ENCODE results near the gene LACTB. TPM values are rescaled to one million over a fixed set of nuclear protein-coding genes. Genes with fewer than 3 reads are reported as not detected.

Gene LACTB
- total and polyA plus RNA-seq, 2 of the 13 experiments (the other 11 are each of a cell fraction or from before 2014, with no cell fraction given) = 14.8 to 23.0 TPM

DNA sequence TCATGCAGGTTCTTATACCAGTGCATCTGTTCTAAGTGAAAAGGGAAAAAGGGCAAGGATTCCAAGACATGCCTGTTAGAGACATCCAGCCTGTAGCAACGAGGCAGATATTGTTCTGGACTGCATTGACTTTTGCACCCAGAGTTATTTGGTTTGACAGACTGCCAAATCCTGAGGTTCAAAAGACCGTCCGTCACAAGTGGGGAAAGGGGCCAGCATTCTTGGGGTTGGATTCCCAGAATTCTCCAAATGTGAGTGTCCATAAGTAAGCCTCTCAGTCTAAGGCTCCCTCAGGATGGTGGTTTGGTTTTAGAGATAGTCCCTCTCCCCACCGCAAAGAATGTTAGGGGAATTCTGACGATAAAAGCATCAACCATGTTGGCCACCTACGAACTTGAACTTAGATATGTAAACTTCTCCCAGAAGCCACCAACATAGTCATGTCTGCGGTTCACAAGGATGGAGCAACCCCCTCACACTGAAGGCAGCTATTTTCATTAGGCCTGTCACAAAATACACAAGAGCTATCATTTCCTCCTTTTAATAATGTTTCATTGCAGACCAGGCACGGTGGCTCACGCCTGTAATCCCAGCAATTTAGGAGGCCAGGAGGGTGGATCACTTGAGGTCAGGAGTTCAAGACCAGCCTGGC, 13.6 kb upstream of the LACTB start (continued):
- TF ChIP-seq PAXIP1 (CRISPR knock-in tag; conservative IDR thresholded peaks at IDR 0.05) (peak; percentile 98), SMYD3 (CRISPR knock-in tag; IDR thresholded peaks at IDR 0.05) (peak; percentile 55; the same call in 1 of the 2 replicates), NR2F6 (IDR thresholded peaks at IDR 0.05) (peak; percentile 76; the same call in 1 of the 2 replicates), NR2F6 (CRISPR knock-in tag; IDR thresholded peaks at IDR 0.05) (peak; percentile 65), CBX5 (CRISPR knock-in tag; IDR thresholded peaks at IDR 0.05; ENCODE audit: borderline replicate concordance) (peak; percentile 38; the same call in 1 of the 2 replicates), BHLHE40 (IDR thresholded peaks at IDR 0.05; ENCODE audit: low read length) (peak; percentile 60), CBX1 (IDR thresholded peaks at IDR 0.05; ENCODE audit: low read depth) (no peak), ZFYVE20 (CRISPR knock-in tag; IDR thresholded peaks at IDR 0.05; ENCODE audit: borderline replicate concordance, low read depth) (no peak), TEAD3 (CRISPR knock-in tag; optimal IDR thresholded peaks at IDR 0.05; ENCODE audit: borderline replicate concordance) (peak; percentile 99), RFXAP (CRISPR knock-in tag; IDR thresholded peaks at IDR 0.05; ENCODE audit: borderline replicate concordance) (peak; percentile 44; the same call in 1 of the 2 replicates), ZFX (CRISPR knock-in tag; IDR thresholded peaks at IDR 0.05; ENCODE audit: low read depth) (0 out of 2 replicates have a peak, but pooled peaks have one; percentile 42), SAP130 (CRISPR knock-in tag; IDR thresholded peaks at IDR 0.05; ENCODE audit: low read depth) (peak; percentile 81), ZNF792 (CRISPR knock-in tag; IDR thresholded peaks at IDR 0.05) (peak; percentile 84), NFYC (CRISPR knock-in tag; IDR thresholded peaks at IDR 0.05) (no peak), ZNF3 (CRISPR knock-in tag; IDR thresholded peaks at IDR 0.05) (no peak), ZFP37 (CRISPR knock-in tag; IDR thresholded peaks at IDR 0.05; ENCODE audit: borderline replicate concordance) (no peak), ZNF672 (CRISPR knock-in tag; IDR thresholded peaks at IDR 0.05) (no peak), ARNTL (CRISPR knock-in tag; IDR thresholded peaks at IDR 0.05) (0 out of 2 replicates have a peak, but pooled peaks have one; percentile 51), KDM4B (CRISPR knock-in tag; IDR thresholded peaks at IDR 0.05) (0 out of 2 replicates have a peak, but pooled peaks have one; percentile 20), ZSCAN9 (CRISPR knock-in tag; IDR thresholded peaks at IDR 0.05; ENCODE audit: borderline replicate concordance) (0 out of 2 replicates have a peak, but pooled peaks have one; percentile 48), MAZ (IDR thresholded peaks at IDR 0.05; ENCODE audit: borderline replicate concordance, low read depth, low read length) (peak; percentile 22; the same call in 1 of the 2 replicates), MAZ (CRISPR knock-in tag; IDR thresholded peaks at IDR 0.05; ENCODE audit: low read depth) (0 out of 2 replicates have a peak, but pooled peaks have one; percentile 33)
- TF ChIP-seq, protein P1, sequence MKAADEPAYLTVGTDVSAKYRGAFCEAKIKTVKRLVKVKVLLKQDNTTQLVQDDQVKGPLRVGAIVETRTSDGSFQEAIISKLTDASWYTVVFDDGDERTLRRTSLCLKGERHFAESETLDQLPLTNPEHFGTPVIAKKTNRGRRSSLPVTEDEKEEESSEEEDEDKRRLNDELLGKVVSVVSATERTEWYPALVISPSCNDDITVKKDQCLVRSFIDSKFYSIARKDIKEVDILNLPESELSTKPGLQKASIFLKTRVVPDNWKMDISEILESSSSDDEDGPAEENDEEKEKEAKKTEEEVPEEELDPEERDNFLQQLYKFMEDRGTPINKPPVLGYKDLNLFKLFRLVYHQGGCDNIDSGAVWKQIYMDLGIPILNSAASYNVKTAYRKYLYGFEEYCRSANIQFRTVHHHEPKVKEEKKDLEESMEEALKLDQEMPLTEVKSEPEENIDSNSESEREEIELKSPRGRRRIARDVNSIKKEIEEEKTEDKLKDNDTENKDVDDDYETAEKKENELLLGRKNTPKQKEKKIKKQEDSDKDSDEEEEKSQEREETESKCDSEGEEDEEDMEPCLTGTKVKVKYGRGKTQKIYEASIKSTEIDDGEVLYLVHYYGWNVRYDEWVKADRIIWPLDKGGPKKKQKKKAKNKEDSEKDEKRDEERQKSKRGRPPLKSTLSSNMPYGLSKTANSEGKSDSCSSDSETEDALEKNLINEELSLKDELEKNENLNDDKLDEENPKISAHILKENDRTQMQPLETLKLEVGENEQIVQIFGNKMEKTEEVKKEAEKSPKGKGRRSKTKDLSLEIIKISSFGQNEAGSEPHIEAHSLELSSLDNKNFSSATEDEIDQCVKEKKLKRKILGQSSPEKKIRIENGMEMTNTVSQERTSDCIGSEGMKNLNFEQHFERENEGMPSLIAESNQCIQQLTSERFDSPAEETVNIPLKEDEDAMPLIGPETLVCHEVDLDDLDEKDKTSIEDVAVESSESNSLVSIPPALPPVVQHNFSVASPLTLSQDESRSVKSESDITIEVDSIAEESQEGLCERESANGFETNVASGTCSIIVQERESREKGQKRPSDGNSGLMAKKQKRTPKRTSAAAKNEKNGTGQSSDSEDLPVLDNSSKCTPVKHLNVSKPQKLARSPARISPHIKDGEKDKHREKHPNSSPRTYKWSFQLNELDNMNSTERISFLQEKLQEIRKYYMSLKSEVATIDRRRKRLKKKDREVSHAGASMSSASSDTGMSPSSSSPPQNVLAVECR (CRISPR knock-in tag; IDR thresholded peaks at IDR 0.05; ENCODE audit: borderline replicate concordance) = peak; percentile 40; the same call in 1 of the 2 replicates

All from HepG2 (cell line).